HepG2 (cell line): ENCODE results near the gene TMEM95. TPM values are rescaled to one million over a fixed set of nuclear protein-coding genes. Genes with fewer than 3 reads are reported as not detected.

Experiments used
- BCL6 ChIP-seq: IDR thresholded peaks from 2 replicates; pipeline ENCODE4 v1.6.1; 2016; ENCODE audit warnings: missing genetic modification reagents, missing compliant biosample characterization
- CREB1 ChIP-seq, 2 experiments: fragments of 450-650 bp in 1 of 2; IDR thresholded peaks; 2 replicates each; pipeline ENCODE4 v1.6.1; 2016 to 2017; ENCODE audit warnings: control low read depth in 1 of 2, mild to moderate bottlenecking in 1 of 2, missing compliant biosample characterization in 1 of 2, missing genetic modification characterization in 1 of 2
- EP300 ChIP-seq, 3 experiments: sonication (generic) in 1 of 3; formaldehyde crosslinking in 1 of 3; IDR thresholded peaks; 2 replicates each; pipeline versions ENCODE4 v1.5.1 to v1.6.1; 2011 to 2020; ENCODE audit warnings: low read depth in 2 of 3, low read length in 2 of 3, borderline replicate concordance in 1 of 3, improper control_type of control experiment in 1 of 3, mild to moderate bottlenecking in 1 of 3, missing genetic modification reagents in 1 of 3, moderate library complexity in 1 of 3
- HMGA1 ChIP-seq: sonication (generic); formaldehyde crosslinking; conservative IDR thresholded peaks from 2 replicates; pipeline ENCODE4 v1.4.0; 2020; ENCODE audit warnings: missing genetic modification reagents
- PHB2 ChIP-seq: fragments of 450-650 bp; IDR thresholded peaks from 2 replicates; pipeline ENCODE4 v1.6.1; 2018; ENCODE audit not compliant: partially characterized antibody
- RARG ChIP-seq: sonication (generic); formaldehyde crosslinking; IDR thresholded peaks from 2 replicates; pipeline ENCODE4 v1.4.0; 2020; ENCODE audit warnings: low read depth, mild to moderate bottlenecking, missing genetic modification reagents
- SP1 ChIP-seq, 2 experiments: fragments of 450-650 bp in 1 of 2; sonication (generic) in 1 of 2; formaldehyde crosslinking in 1 of 2; IDR thresholded peaks; 2 replicates each; pipeline versions ENCODE4 v1.4.0 to v1.6.1; 2016 to 2020; ENCODE audit warnings: missing genetic modification reagents in 1 of 2
- SRF ChIP-seq: IDR thresholded peaks from 2 replicates; pipeline ENCODE4 v1.6.1; 2011; ENCODE audit warnings: mild to moderate bottlenecking, low read depth, low read length, moderate library complexity
- YY1 ChIP-seq: IDR thresholded peaks from 2 replicates; pipeline ENCODE4 v1.6.1; 2011; ENCODE audit warnings: low read length, low read depth, moderate library complexity, mild to moderate bottlenecking; ENCODE audit not compliant: insufficient read depth, insufficient replicate concordance
- ZC3H13 ChIP-seq: sonication (generic); formaldehyde crosslinking; IDR thresholded peaks from 2 replicates; pipeline ENCODE4 v1.8.1; 2023; ENCODE audit warnings: mild to moderate bottlenecking, missing genetic modification reagents, moderate library complexity
- ZFP82 ChIP-seq: sonication (generic); formaldehyde crosslinking; IDR thresholded peaks from 2 replicates; pipeline ENCODE4 v1.5.1; 2020; ENCODE audit warnings: mild to moderate bottlenecking, missing genetic modification reagents, borderline replicate concordance
- ZFX ChIP-seq: sonication (generic); formaldehyde crosslinking; IDR thresholded peaks from 2 replicates; pipeline ENCODE4 v1.4.0; 2020; ENCODE audit warnings: mild to moderate bottlenecking, low read depth, missing genetic modification reagents, moderate library complexity
- ZNF33B ChIP-seq: sonication (generic); formaldehyde crosslinking; IDR thresholded peaks from 2 replicates; pipeline ENCODE4 v1.5.1; 2020; ENCODE audit warnings: mild to moderate bottlenecking, missing genetic modification reagents
- ZNF432 ChIP-seq: sonication (generic); formaldehyde crosslinking; IDR thresholded peaks from 2 replicates; pipeline ENCODE4 v1.5.0; 2020; ENCODE audit warnings: missing genetic modification reagents, mild to moderate bottlenecking, borderline replicate concordance
- ZNF747 ChIP-seq: sonication (generic); formaldehyde crosslinking; IDR thresholded peaks from 2 replicates; pipeline ENCODE4 v1.8.1; 2023; ENCODE audit warnings: missing genetic modification reagents, mild to moderate bottlenecking, borderline replicate concordance
- ZNF75D ChIP-seq: sonication (generic); formaldehyde crosslinking; IDR thresholded peaks from 2 replicates; pipeline ENCODE4 v1.8.1; 2023; ENCODE audit warnings: missing genetic modification reagents, mild to moderate bottlenecking, borderline replicate concordance
- ZNF83 ChIP-seq: sonication (generic); formaldehyde crosslinking; IDR thresholded peaks from 2 replicates; pipeline ENCODE4 v1.4.0; 2020; ENCODE audit warnings: missing genetic modification reagents, mild to moderate bottlenecking, borderline replicate concordance
- ZSCAN29 ChIP-seq: sonication (generic); formaldehyde crosslinking; conservative IDR thresholded peaks from 2 replicates; pipeline ENCODE4 v1.4.0; 2020; ENCODE audit warnings: mild to moderate bottlenecking, missing genetic modification reagents
- polyA plus RNA-seq, 8 experiments: library from polyadenylated mRNA; depleted of rRNA in 3 of 8; stranded (reverse) in 7 of 8; unstranded in 1 of 8; fragments of >200 nt; fragmentation: Illumina TruSeq in 4 of 8; extraction: Trizol in 4 of 8; gene quantifications; 2 replicates each; pipeline versions ENCODE4 v1.2.1 to v1.2.3, GENCODE V29; 2011 to 2016; ENCODE audit warnings: low read depth in 4 of 8, missing spikeins in 1 of 8, mixed read lengths in 1 of 8; ENCODE audit not compliant: insufficient read depth in 1 of 8
- total RNA-seq, 5 experiments: library from RNA; depleted of rRNA; stranded (reverse); fragments of >200 nt; fragmentation: Illumina TruSeq; extraction: Trizol; gene quantifications; 2 replicates each; pipeline ENCODE4 v1.2.3, GENCODE V29; 2016; ENCODE audit warnings: low read depth in 1 of 5
- TF ChIP-seq, protein P1 (sequence below): IDR thresholded peaks from 2 replicates; pipeline ENCODE4 v1.6.1; 2016
- TF ChIP-seq, protein P2 (sequence below): sonication (generic); formaldehyde crosslinking; IDR thresholded peaks from 2 replicates; pipeline ENCODE4 v1.4.0; 2020; ENCODE audit warnings: missing genetic modification reagents
- TF ChIP-seq, protein P3 (sequence below): sonication (generic); formaldehyde crosslinking; IDR thresholded peaks from 2 replicates; pipeline ENCODE4 v1.4.0; 2020; ENCODE audit warnings: missing genetic modification reagents; ENCODE audit errors: not compliant biosample characterization
- TF ChIP-seq, protein P4 (sequence below): sonication (generic); formaldehyde crosslinking; IDR thresholded peaks from 2 replicates; pipeline ENCODE4 v1.4.0; 2020; ENCODE audit warnings: low read depth, missing genetic modification reagents

TMEM95 gene
- total and polyA plus RNA-seq, 2 of the 13 experiments (the other 11 are each of a cell fraction or from before 2014, with no cell fraction given) = not detected

DNA sequence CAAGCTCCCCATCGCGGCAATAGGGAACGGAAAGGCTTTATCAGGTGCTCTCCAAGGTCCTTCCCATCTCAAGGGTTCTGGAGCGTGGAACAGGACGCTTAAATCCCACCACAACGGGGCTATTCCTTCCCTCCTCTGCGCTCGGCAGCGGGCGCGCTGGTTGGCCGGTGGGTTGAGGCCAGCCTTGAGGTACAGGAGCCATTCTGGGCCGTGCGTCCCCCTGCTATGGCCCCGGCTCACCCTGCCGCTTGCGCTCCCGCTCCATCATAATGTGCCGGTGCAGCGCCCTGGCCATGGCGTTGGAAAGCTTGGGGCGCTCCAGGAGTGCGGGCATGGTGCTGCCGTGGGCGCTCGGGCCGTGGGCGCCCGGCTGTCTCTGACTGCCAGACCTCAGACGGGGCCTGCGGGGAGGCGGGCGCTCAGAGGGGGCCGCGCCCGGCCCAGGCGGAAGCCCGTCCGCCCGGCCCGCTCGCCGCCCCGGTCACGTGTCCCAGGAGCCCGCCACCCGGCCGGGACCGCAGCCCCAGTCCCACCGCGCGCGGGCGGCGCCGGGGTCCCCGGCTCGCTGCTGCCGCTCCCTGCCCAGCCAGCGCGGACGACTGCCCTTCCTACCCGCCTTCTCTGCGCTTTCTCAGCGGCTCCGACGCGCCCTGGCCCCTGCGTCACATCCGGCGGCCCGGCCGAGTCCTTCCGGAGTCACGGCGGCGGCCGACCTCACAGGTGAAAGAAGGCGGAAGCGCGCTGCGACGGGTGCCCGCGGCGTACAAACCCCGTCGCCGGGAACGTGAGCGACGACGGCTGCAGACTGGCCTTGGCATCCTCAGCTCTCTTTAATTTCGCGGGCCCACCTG lies 40.0 kb upstream of the TMEM95 start, which contains the start of gene GPS2 (continued):
- TF ChIP-seq CREB1 (IDR thresholded peaks at IDR 0.05) (peak; percentile 93), CREB1 (CRISPR knock-in tag; IDR thresholded peaks at IDR 0.05) (peak; percentile 96), ZFX (CRISPR knock-in tag) (peak; percentile 79), PHB2 (no peak), ZNF432 (no peak), ZSCAN29 (CRISPR knock-in tag) (peak; percentile 52; the same call in 1 of the 2 replicates), ZNF83 (CRISPR knock-in tag) (no peak), RARG (CRISPR knock-in tag) (no peak), ZNF33B (CRISPR knock-in tag) (no peak; the same call in 1 of the 2 replicates), SRF (no peak), EP300 (IDR thresholded peaks at IDR 0.05; ENCODE audit: low read depth in 2 of 2, low read length in 2 of 2) (no peak), EP300 (CRISPR knock-in tag; IDR thresholded peaks at IDR 0.05; ENCODE audit: borderline replicate concordance) (no peak), ZC3H13 (CRISPR knock-in tag) (peak; percentile 91), YY1 (peak; percentile 82), HMGA1 (no peak), ZNF75D (CRISPR knock-in tag) (no peak), SP1 (IDR thresholded peaks at IDR 0.05) (no peak), SP1 (CRISPR knock-in tag; IDR thresholded peaks at IDR 0.05) (0 out of 2 replicates have a peak, but pooled peaks have one; percentile 28), ZFP82 (no peak), ZNF747 (peak; percentile 65), BCL6 (CRISPR knock-in tag) (peak; percentile 34; the same call in 1 of the 2 replicates)
- TF ChIP-seq, protein P1, sequence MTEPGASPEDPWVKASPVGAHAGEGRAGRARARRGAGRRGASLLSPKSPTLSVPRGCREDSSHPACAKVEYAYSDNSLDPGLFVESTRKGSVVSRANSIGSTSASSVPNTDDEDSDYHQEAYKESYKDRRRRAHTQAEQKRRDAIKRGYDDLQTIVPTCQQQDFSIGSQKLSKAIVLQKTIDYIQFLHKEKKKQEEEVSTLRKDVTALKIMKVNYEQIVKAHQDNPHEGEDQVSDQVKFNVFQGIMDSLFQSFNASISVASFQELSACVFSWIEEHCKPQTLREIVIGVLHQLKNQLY = peak; percentile 26; the same call in 1 of the 2 replicates
- TF ChIP-seq, protein P2, sequence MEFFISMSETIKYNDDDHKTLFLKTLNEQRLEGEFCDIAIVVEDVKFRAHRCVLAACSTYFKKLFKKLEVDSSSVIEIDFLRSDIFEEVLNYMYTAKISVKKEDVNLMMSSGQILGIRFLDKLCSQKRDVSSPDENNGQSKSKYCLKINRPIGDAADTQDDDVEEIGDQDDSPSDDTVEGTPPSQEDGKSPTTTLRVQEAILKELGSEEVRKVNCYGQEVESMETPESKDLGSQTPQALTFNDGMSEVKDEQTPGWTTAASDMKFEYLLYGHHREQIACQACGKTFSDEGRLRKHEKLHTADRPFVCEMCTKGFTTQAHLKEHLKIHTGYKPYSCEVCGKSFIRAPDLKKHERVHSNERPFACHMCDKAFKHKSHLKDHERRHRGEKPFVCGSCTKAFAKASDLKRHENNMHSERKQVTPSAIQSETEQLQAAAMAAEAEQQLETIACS = peak; percentile 66
- TF ChIP-seq, protein P3, sequence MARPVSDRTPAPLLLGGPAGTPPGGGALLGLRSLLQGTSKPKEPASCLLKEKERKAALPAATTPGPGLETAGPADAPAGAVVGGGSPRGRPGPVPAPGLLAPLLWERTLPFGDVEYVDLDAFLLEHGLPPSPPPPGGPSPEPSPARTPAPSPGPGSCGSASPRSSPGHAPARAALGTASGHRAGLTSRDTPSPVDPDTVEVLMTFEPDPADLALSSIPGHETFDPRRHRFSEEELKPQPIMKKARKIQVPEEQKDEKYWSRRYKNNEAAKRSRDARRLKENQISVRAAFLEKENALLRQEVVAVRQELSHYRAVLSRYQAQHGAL (CRISPR knock-in tag) = peak; percentile 44
- TF ChIP-seq, protein P4, sequence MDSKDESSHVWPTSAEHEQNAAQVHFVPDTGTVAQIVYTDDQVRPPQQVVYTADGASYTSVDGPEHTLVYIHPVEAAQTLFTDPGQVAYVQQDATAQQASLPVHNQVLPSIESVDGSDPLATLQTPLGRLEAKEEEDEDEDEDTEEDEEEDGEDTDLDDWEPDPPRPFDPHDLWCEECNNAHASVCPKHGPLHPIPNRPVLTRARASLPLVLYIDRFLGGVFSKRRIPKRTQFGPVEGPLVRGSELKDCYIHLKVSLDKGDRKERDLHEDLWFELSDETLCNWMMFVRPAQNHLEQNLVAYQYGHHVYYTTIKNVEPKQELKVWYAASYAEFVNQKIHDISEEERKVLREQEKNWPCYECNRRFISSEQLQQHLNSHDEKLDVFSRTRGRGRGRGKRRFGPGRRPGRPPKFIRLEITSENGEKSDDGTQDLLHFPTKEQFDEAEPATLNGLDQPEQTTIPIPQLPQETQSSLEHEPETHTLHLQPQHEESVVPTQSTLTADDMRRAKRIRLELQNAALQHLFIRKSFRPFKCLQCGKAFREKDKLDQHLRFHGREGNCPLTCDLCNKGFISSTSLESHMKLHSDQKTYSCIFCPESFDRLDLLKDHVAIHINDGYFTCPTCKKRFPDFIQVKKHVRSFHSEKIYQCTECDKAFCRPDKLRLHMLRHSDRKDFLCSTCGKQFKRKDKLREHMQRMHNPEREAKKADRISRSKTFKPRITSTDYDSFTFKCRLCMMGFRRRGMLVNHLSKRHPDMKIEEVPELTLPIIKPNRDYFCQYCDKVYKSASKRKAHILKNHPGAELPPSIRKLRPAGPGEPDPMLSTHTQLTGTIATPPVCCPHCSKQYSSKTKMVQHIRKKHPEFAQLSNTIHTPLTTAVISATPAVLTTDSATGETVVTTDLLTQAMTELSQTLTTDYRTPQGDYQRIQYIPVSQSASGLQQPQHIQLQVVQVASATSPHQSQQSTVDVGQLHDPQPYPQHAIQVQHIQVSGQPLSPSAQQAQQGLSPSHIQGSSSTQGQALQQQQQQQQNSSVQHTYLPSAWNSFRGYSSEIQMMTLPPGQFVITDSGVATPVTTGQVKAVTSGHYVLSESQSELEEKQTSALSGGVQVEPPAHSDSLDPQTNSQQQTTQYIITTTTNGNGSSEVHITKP (CRISPR knock-in tag) = no peak
